Adrenal gland (tissue), 12 donors: ENCODE measurements around the gene RSRC1. TPM values are rescaled to one million over a fixed set of nuclear protein-coding genes. Genes with fewer than 3 reads are reported as not detected.

ENCODE experiments used
- DNase-seq, 7 donors: peaks; one replicate each; pipeline ENCODE4 v3.0.0-alpha.2; 2019 to 2020
- H3K27ac ChIP-seq, 5 donors: fragments of 200-600 bp; sonication (generic) in 4 of 5; 1 replicate in 3 of 5; 2 replicates in 2 of 5; pipeline versions ENCODE4 v1.5.1 to v1.8.0; 2016 to 2020; ENCODE audit warnings: mild to moderate bottlenecking in 1 of 5
- H3K27me3 ChIP-seq: fragments of 200-600 bp; 2 replicates; pipeline ENCODE4 v1.8.0; 2021
- H3K36me3 ChIP-seq, 2 donors: fragments of 200-600 bp; replicated peaks in 1 of 2; 1 replicate in 1 of 2; 2 replicates in 1 of 2; pipeline versions ENCODE4 v1.5.1 to v1.8.0; 2018 to 2022
- H3K4me1 ChIP-seq, 2 donors: fragments of 200-600 bp; replicated peaks in 1 of 2; 1 replicate in 1 of 2; 2 replicates in 1 of 2; pipeline versions ENCODE4 v1.5.1 to v1.8.0; 2018 to 2021
- H3K4me3 ChIP-seq, 4 donors: fragments of 200-600 bp; sonication (generic) in 3 of 4; one replicate each; pipeline ENCODE4 v1.5.1; 2016 to 2018
- H3K9me3 ChIP-seq, 3 donors: fragments of 200-600 bp; sonication (generic) in 1 of 3; replicated peaks in 1 of 3; 1 replicate in 2 of 3; 2 replicates in 1 of 3; pipeline versions ENCODE4 v1.5.1 to v1.8.0; 2016 to 2021
- CTCF ChIP-seq, 6 experiments: fragments of 450-650 bp in 4 of 6; fragments of 200-600 bp in 2 of 6; sonication (generic) in 1 of 6; IDR thresholded peaks; 1 replicate in 5 of 6; 2 replicates in 1 of 6; pipeline versions ENCODE4 v1.5.1 to v1.8.0; 2016 to 2021; ENCODE audit warnings: antibody characterized with exemption in 6 of 6, mild to moderate bottlenecking in 2 of 6, moderate library complexity in 1 of 6
- POLR2A ChIP-seq, 2 donors: fragments of 450-650 bp; IDR thresholded peaks; one replicate each; pipeline ENCODE4 v1.6.1; 2017; ENCODE audit warnings: antibody characterized with exemption in 2 of 2, mild to moderate bottlenecking in 2 of 2, moderate library complexity in 1 of 2
- WGBS, 4 donors: extraction: QIAGEN DNeasy Blood & Tissue Kit in 2 of 4; methylation state at CpG; one replicate each; pipeline versions ENCODE4 v1.1.5 to v1.1.7; 2013 to 2017; 5-methylcytosine and 5-hydroxymethylcytosine counted together
- intact Hi-C, 2 donors: fragments of 100-400 bp; cut with DNase I; formaldehyde crosslinking; loops; one replicate each; pipeline versions ENCODE4 v1.14.1 to v1.15.0; 2022 to 2023
- polyA plus RNA-seq, 3 donors: library from polyadenylated mRNA; stranded (reverse); fragments of 200-250 nt in 2 of 3; fragments of 350-450 nt in 1 of 3; fragmentation: Illumina TruSeq in 1 of 3; extraction: RNeasy Lipid Tissue Mini Kit (QIAGEN cat#74804) in 1 of 3; gene quantifications; one replicate each; pipeline ENCODE4 v1.2.3, GENCODE V29; 2013 to 2014
- total RNA-seq, 9 donors: library from RNA; depleted of rRNA in 4 of 9; stranded (reverse); fragments of >200 nt in 4 of 9; fragments of 120-200 nt in 1 of 9; fragmentation: NEBNext Ultra II Directional in 1 of 9; extraction: Animal tissue kit (Norgen Biotek cat#: 25700) in 1 of 9; gene quantifications; one replicate each; pipeline versions ENCODE4 v1.1.0 to v1.2.4, GENCODE V29; 2013 to 2023
- donor health status: healthy with polysubstance abuse.
- donor health status: Bipolar disorder and iron deficiency.
- donor health status: DM: yes; HTN: yes; CAD: no.
- donor health status: DM: no; HTN: no; CAD: no.
- donor health status: DM: no; HTN: no; CAD: no.
- donor health status: DM: yes; HTN: yes; CAD: no.

Gene RSRC1
- total and polyA plus RNA-seq, 12 donors, result 12.6 to 125 (median 37.5) TPM

- Histone ChIP-seq H3K9me3 (no peaks in the 10 kb centered on the region), H3K36me3 (no peaks in the 10 kb centered on the region), H3K4me3 (no peak overlapping the region), H3K4me1 (peaks cover 18 to 26% of the 10 kb centered on the region in 2 donors), H3K27ac (no peak overlapping the region), H3K27me3 (peaks cover 96% of the 10 kb centered on the region)
- intact Hi-C loops, result no loop called here
- WGBS, 4 donors, result 19 to 42% (median 29%) methylated on average over 2 of the region's 2 CpGs
- no peak for TF ChIP-seq CTCF (IDR thresholded peaks at IDR 0.05)
- TF ChIP-seq POLR2A (IDR thresholded peaks at IDR 0.05), result no peak
- DNase-seq, result no peak
Observed at GRCh38 chr3:158100681-158101080, 9.2 kb upstream of the RSRC1 start.

GRCh38 chr3:158101335-158102241, 8.3 kb upstream of the RSRC1 start:
- Histone ChIP-seq H3K36me3 (no peaks in the 10 kb centered on the region), H3K9me3 (no peaks in the 10 kb centered on the region), H3K27me3 (peaks cover 94% of the 10 kb centered on the region), H3K27ac (no peak overlapping the region), H3K4me3 (no peak overlapping the region), H3K4me1 (peaks cover 22 to 30% of the 10 kb centered on the region in 2 donors)
- 33 to 42% (median 36%) methylated on average over 14 of the region's 14 CpGs for WGBS, 4 donors
- TF ChIP-seq POLR2A (IDR thresholded peaks at IDR 0.05) (no peak), CTCF (IDR thresholded peaks at IDR 0.05) (no peak)
- intact Hi-C loops, result no loop called here
- no peak for DNase-seq

- no peak for DNase-seq
Observed at GRCh38 chr3:158102242-158103080, 7.4 kb upstream of the RSRC1 start.

More at GRCh38 chr3:158102242-158103080, 7.4 kb upstream of the RSRC1 start:
- Histone ChIP-seq H3K27me3 (peaks cover 93% of the 10 kb centered on the region), H3K4me1 (peaks cover 20 to 34% of the 10 kb centered on the region in 2 donors), H3K27ac (no peak overlapping the region), H3K36me3 (no peaks in the 10 kb centered on the region), H3K4me3 (no peak overlapping the region), H3K9me3 (no peaks in the 10 kb centered on the region)
- intact Hi-C loops, result no loop called here
- TF ChIP-seq POLR2A (IDR thresholded peaks at IDR 0.05) (no peak), CTCF (IDR thresholded peaks at IDR 0.05) (no peak)
- WGBS, 4 donors, result 17 to 22% (median 19%) methylated on average over 28 of the region's 28 CpGs
